ENCODE data around the gene C12orf60.

C12orf60 gene

DNA sequence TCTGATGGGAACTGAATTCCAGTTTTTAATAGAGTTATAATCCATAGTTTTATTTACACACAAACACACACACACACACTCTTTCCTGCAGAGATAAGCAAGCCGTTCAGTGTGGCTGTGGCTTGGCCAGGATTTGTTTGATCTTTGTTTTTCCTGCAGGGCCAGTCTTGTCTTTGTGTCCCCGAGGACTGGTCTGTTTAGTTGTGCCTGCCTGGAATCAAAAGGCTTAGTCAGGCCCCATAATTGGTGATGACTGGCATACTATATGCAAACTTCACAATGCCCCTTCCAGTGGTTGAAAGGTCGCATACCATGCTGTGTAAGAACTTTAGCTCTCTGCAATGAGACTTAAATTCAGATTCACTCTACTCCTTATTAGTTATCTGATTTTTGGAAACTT, 26.2 kb upstream of the C12orf60 start:
- DNase-seq, result no peak

GRCh38 chr12:14779834-14780233, 23.6 kb upstream of the C12orf60 start:
- no peak for DNase-seq

GRCh38 chr12:14780859-14781258, 22.6 kb upstream of the C12orf60 start:
- no peak for DNase-seq

DNA sequence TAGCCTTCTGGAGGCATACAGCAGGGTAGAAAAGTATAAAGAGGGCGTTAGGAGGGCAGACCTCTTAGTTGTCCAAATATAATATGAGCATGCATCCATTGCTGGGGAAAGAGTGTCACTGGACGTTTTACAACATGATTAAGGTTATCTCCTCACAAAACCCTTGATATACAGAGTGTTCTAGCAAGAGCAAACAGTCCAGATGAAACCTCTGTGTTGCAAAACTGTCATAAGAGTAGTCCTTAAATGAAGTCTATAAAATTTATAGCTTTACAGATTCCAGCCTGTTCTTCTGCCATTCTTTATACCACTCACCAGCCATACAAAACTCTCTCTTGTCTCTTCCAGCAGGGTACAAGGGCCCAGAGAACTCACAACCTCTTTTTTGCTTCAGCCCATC, 21.9 kb upstream of the C12orf60 start:
- DNase-seq, result no peak

GRCh38 chr12:14782756-14783155, 20.7 kb upstream of the C12orf60 start:
- DNase-seq, result no peak

DNA sequence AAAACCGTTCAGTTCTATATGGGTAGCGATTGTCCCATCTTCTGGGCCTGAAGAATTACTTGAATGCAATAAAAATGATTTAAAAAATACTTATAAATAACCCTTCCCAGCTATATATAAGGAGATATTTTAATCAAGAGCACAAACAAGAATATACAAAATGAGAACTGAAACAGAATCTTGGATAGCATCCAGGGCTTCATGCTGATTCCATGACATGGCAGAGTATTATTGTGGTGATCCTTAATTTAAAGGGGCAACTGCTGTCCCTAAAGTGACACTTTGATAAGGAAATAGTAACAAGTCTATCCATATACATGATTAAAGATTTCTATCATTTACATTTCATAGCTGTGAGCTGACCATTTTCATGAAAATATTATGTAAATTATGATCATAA, 19.0 kb upstream of the C12orf60 start:
- DNase-seq, result no peak

DNA sequence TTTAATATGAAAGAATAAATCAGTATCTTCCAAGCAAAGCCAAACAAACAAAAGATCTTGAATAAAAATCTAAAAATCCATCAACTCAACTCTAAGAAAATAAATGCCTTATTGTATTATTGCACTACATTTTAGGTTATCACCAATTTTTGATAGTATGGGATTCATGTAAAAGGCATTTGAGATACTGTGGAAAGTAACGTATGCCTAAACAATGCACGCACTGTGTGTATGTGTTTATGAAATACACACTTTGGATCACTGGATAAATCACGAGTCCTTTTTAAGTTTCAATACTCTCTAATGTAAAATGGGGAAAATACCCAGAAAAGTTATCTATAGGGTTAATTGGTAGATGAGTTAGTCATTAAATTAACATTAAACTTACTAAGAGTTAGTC, 17.9 kb upstream of the C12orf60 start:
- DNase-seq, result no peak

GRCh38 chr12:14795028-14795448, 8.4 kb upstream of the C12orf60 start:
- no peak for DNase-seq

DNA sequence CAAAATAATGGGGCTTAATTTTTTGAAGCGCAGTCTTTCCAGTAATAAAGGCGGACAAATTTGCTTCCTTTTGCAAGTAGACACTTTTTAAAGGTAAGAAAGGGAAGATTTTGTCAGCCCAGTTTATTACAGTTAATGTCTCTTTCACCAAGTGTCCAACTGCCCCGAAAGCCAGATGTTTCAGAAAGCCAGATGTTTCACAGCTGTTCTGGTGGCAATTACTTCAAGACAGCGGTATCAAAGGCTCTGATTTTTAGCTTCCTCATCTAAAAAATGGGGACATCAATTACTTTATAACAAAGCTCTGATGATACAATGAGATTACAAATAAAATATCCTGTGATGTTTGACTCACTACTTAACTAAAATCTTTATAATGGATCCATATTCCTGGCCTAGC, 1.2 kb upstream of the C12orf60 start:
- DNase-seq, result no peak

DNA sequence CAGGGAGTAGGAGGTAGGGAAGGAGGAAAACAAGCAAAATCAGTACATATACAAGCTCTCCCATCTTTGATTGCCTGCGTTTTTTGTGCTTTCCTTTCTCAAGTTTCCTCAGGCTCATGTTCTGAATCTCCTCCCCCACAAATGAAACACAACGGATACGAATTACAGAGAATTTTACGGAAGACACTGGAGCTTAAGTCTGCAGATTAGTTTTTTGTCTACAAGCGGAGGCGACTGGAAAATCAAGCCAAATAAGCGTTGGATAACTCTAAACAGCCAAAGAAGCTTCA, 804 bp upstream of the C12orf60 start:
- DNase-seq, result no peak

- no peak for DNase-seq
Observed at GRCh38 chr12:14803830-14804160, 325 bp downstream of the C12orf60 start.

- DNase-seq, result no peak
Observed at GRCh38 chr12:14810167-14810952, 6.9 kb downstream of the C12orf60 start.

DNA sequence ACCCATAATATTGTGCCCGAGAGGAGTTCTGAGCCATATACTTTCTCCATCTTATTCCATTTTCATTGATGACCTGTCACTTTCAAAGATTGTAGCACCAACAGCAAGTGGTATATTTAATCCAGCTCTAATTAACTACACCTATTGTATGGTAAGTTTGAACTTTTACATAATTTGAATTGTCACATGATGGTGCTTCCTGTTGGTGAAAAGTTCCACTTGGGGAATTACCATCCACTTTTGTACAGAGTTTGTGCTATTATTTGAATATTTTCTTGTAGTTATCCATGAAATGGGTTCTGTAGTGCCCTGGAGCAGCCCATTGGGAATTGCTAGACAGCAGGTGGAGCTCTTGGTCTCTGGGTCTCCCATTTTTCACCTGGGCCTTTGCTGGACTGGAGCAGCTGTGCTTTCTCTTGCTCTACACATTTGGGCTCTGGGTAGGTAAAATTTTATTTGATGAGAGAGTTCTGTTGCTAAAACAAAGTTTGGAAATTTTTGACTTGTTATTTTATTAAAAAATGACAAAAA, 7.5 kb downstream of the C12orf60 start:
- no peak for DNase-seq

GRCh38 chr12:14811486-14811885, 8.0 kb downstream of the C12orf60 start:
- no peak for DNase-seq

DNA sequence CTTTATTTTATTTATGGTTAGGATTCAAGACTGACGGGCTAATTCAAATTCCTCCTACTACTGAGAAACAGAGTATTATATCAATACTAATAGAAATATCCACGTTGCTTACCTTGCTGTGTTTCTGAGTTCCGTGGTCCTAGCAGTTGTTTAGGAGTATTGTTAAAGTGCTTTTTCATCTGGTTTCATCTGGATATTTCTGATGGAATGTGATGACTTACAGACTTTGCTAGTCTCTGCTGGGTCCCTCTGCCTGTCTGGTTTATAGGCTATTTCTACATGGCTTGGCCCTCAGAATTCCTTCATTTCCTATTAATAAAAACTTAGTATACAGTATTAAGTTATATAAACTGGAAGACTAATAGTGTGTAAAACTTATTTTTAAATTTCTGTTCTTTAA, 10.5 kb downstream of the C12orf60 start, which contains the start of gene SMCO3:
TSS of gene SMCO3 (minus strand) at position 169 of the 400 bp plus-strand sequence. CDS start 7,502 bp downstream, outside the sequence.
- DNase-seq, result no peak

DNA sequence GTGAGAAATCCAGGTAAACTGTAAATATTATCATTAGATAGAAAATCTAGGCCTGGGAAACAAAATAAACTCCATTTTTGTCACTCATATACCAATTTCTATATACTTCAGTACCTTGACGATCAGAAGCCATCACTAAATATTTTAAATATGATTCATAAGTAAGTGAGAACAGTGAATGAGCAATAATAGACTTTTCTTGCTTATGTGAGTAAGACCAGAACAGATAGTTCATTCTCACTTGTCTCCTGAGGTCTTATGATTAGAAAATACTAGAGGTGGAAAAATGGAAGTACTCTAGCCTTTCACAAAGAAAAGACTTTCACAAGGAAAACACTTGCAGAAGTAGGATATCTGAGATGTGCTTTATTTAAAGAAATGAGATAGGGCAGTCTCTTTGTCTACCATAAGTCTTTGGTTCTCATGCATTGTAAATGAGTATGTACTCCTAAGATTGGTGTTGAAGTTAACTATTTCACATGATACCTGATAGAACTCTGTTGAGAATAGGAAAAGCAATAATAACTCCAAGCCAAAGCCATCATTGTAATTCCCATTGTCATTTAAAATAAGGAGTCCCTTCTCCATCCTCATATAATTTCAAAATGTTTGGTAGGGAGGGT, 20.7 kb downstream of the C12orf60 start:
- DNase-seq, result no peak

- no peak for DNase-seq
Observed at GRCh38 chr12:14825256-14825655, 21.8 kb downstream of the C12orf60 start.

GRCh38 chr12:14826491-14826890, 23.0 kb downstream of the C12orf60 start:
- DNase-seq, result no peak

DNA sequence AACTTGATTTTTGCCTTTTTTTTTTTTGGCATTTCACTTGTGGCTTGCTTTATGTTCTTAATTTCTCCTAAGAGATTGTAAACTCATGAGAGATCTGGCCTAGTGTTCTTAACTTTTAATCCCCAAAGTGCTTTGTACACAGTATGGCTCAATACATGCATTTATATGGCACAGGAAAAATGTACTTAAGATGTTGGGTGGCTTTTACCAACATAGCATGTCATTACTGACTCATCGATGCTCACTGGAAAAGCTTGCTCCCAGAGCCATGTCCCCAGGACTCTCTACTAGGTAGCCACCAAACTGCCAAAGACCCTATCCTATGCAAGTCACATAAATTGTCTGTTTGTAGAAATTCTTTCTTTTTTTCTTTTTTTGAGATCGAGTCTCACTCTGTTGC, 23.6 kb downstream of the C12orf60 start:
- no peak for DNase-seq

- no peak for DNase-seq
Observed at GRCh38 chr12:14828892-14829291, 25.4 kb downstream of the C12orf60 start.

GRCh38 chr12:14833336-14833735, 29.9 kb downstream of the C12orf60 start:
- no peak for DNase-seq

GRCh38 chr12:14833952-14834351, 30.5 kb downstream of the C12orf60 start:
- DNase-seq, result no peak

- DNase-seq, result no peak
Observed at GRCh38 chr12:14834509-14834908, 31.0 kb downstream of the C12orf60 start.

- no peak for DNase-seq
Observed at GRCh38 chr12:14836336-14837210, 33.1 kb downstream of the C12orf60 start.

All from 8988T (cell line).